Stimulated activated CD4-positive, alpha-beta T cell treated with anti-CD3 and anti-CD28 coated beads, Interleukin-12 subunit alpha, Interleukin-12 subunit beta, amount 100 ng/mL, for 24 hours (primary cell): Measurements from ENCODE around the gene NPY5R.

Experiments
- DNase-seq, 2 experiments: peaks; one replicate each; pipeline ENCODE4 v3.0.0-alpha.2; 2020; ENCODE audit warnings: low read depth in 2 of 2

NPY5R gene

GRCh38 chr4:163384926-163385325 lies 41.2 kb downstream of the NPY5R start:
- DNase-seq = no peak

GRCh38 chr4:163385466-163385865 lies 41.8 kb downstream of the NPY5R start:
- no peak for DNase-seq

GRCh38 chr4:163391756-163392155 lies 48.1 kb downstream of the NPY5R start:
- no peak for DNase-seq

- DNase-seq = no peak
These were observed 48.6 kb downstream of the NPY5R start for GRCh38 chr4:163392328-163392727.

DNA sequence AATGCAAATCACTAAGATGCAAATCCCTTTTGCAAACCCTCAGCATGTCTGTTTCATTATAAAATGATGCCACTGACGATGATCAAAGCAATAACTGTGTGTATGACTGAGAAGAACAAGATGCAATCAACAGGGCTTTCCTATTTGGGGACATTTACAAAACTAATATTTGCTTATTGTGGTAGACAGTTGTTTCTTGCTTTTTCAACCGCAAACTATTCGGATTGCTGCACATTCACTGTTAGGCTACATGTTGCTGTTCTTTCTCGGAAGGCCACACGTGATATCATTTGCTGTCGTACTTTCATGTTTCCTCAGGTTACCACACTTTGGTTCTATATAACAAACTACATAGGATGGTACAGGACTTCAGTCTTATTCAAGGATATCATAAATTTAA lies 49.8 kb downstream of the NPY5R start:
- DNase-seq = no peak

DNA sequence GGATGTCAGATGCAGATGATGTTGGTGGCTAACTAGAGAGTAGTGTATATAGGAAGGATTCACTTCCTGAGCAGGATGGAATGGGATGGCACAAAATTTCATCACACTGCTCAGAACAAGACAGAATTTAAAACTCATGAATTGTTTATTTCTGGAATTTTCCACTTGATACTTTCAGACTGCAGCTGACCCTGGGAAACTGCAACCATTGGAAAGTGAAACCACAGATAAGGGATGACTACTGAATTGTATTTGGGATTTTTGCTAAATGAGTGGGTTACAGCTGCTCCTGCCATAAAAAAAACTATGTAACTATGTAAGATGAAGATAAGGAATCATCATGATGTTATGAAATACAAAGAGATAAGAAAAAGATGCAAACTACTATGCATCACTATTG lies 51.4 kb downstream of the NPY5R start:
- DNase-seq = no peak

- no peak for DNase-seq
These were observed 52.1 kb downstream of the NPY5R start for GRCh38 chr4:163395758-163396157.

GRCh38 chr4:163398238-163398637 lies 54.5 kb downstream of the NPY5R start:
- no peak for DNase-seq

GRCh38 chr4:163400911-163401310 lies 57.2 kb downstream of the NPY5R start:
- DNase-seq = no peak
